Loucy (cell line): ENCODE measurements around the gene ERP44.

Experiments used
- CTCF ChIP-seq: fragments of 200-600 bp; sonication (generic); conservative IDR thresholded peaks from 2 replicates; pipeline ENCODE4 v1.5.1; 2014; ENCODE audit warnings: mild to moderate bottlenecking, antibody characterized with exemption, low read length
- EZH2phosphoT487 ChIP-seq: fragments of 200-600 bp; IDR thresholded peaks from 2 replicates; pipeline ENCODE4 v1.6.1; 2018; ENCODE audit warnings: antibody characterized with exemption, mild to moderate bottlenecking, moderate library complexity, borderline replicate concordance

GRCh38 chr9:100083448-100084127, 15.2 kb downstream of the ERP44 start:
- TF ChIP-seq CTCF (no peak), EZH2phosphoT487 (no peak)
